ENCODE data around the gene SLC43A1. TPM values are rescaled to one million over a fixed set of nuclear protein-coding genes. Genes with fewer than 3 reads are reported as not detected.

The SLC43A1 gene
- total and polyA plus RNA-seq, 2 of the 4 experiments (the other 2 are of a cell fraction), result 10.0 to 17.0 TPM

- WGBS, 2 experiments (ENCODE audit: extremely low coverage in 2 of 2, insufficient read length in 1 of 2), result 90% methylated on average over 1 of the region's 6 CpGs; no CpG with 5 or more reads in 1 of the 2 experiments
- peaks cover 37% of the 10 kb centered on the region for H3K36me3 ChIP-seq (ENCODE audit: control insufficient read depth, insufficient read depth, low read length)
- peaks cover 5% of the 10 kb centered on the region; the same call in 1 of the 2 replicates for H3K27me3 ChIP-seq (ENCODE audit: control insufficient read depth, insufficient read depth, low read length)
- dilution Hi-C loops (cut with HindIII; ENCODE audit: low sequenced_read_pairs, unreplicated experiment), result no loop called here
- no peaks in the 10 kb centered on the region for H3K4me1 ChIP-seq (ENCODE audit: control insufficient read depth, insufficient read depth, low read length)
- H2AK5ac ChIP-seq (ENCODE audit: low read depth, low read length), result no peak overlapping the region
- no peak overlapping the region for H3K56ac ChIP-seq (ENCODE audit: extremely low read depth, insufficient read depth, low read length)
- TF ChIP-seq RAD21 (IDR thresholded peaks at IDR 0.05; ENCODE audit: low read length) (no peak), MAFK (IDR thresholded peaks at IDR 0.05; ENCODE audit: low read depth, low read length) (no peak), CHD1 (IDR thresholded peaks at IDR 0.05; ENCODE audit: low read depth, low read length) (no peak), CEBPB (IDR thresholded peaks at IDR 0.05; ENCODE audit: low read depth, low read length) (no peak), CTCF (conservative IDR thresholded peaks at IDR 0.05; ENCODE audit: low read depth, low read length) (no peak), MXI1 (IDR thresholded peaks at IDR 0.05; ENCODE audit: borderline replicate concordance, low read depth, low read length) (no peak), RCOR1 (IDR thresholded peaks at IDR 0.05; ENCODE audit: insufficient replicate concordance, low read length) (no peak), RFX5 (IDR thresholded peaks at IDR 0.05; ENCODE audit: low read depth, low read length) (no peak), ELK1 (IDR thresholded peaks at IDR 0.05; ENCODE audit: borderline replicate concordance, low read depth, low read length) (no peak), BHLHE40 (IDR thresholded peaks at IDR 0.05; ENCODE audit: low read depth, low read length) (no peak)
- BruUV-seq (replicated peaks), result no TSS peak
- no peak overlapping the region for H3K23ac ChIP-seq (ENCODE audit: low read depth, low read length)
- H2BK120ac ChIP-seq (ENCODE audit: low read depth, low read length), result no peak overlapping the region
- no peak overlapping the region for H3K4ac ChIP-seq (ENCODE audit: low read depth, low read length)
- H2AK9ac ChIP-seq (replicated peaks; ENCODE audit: low read depth, low read length, poor library complexity), result no peak overlapping the region
- no peak overlapping the region for H2BK15ac ChIP-seq (ENCODE audit: low read depth, low read length)
- H3K14ac ChIP-seq (replicated peaks; ENCODE audit: low read depth, low read length), result no peak overlapping the region
- in situ Hi-C loops (cut with MboI; ENCODE audit: low sequenced_read_pairs), result loop anchor here (25.0 kb wide), 1 partner anchor 1024 kb away; the partner anchor contains the start of gene OR5B21
- ATAC-seq (ENCODE audit: low read depth) (no peak), DNase-seq (no peak)
- H3K27ac ChIP-seq (ENCODE audit: insufficient read depth, low read length), result no peak overlapping the region
- H3K18ac ChIP-seq (ENCODE audit: low read depth, low read length), result no peak overlapping the region
- H4K5ac ChIP-seq (ENCODE audit: low read depth, low read length), result no peak overlapping the region
- H4K20me1 ChIP-seq (ENCODE audit: insufficient read depth, low read length), result no peaks in the 10 kb centered on the region; the same call in 1 of the 2 replicates
- no peaks in the 10 kb centered on the region for H3K9me3 ChIP-seq (ENCODE audit: control insufficient read depth, insufficient read depth, low read length)
- H2BK5ac ChIP-seq (ENCODE audit: low read depth, low read length, poor library complexity, severe bottlenecking), result no peak overlapping the region
- intact Hi-C loops (cut with micrococcal nuclease), result no loop called here
- no peak overlapping the region for H3K4me2 ChIP-seq (ENCODE audit: low read depth, low read length)
- no peak overlapping the region for H4K91ac ChIP-seq (ENCODE audit: insufficient read depth, low read depth, low read length)
- CTCF ChIA-PET, result no interaction called here
- no peak overlapping the region for H3K9ac ChIP-seq (ENCODE audit: low read depth, low read length)
- POLR2A ChIA-PET (ENCODE audit: unreplicated experiment), result no interaction called here
- no peak overlapping the region for H4K8ac ChIP-seq (ENCODE audit: low read depth in 2 of 2, low read length in 2 of 2)
- H2BK20ac ChIP-seq (ENCODE audit: low read depth, low read length), result no peak overlapping the region
- no peaks in the 10 kb centered on the region; the same call in 1 of the 2 replicates for H3K9me1 ChIP-seq (ENCODE audit: insufficient read depth, low read length)
- H2AFZ ChIP-seq (replicated peaks; ENCODE audit: low read length, poor library complexity), result no peak overlapping the region
- H3K79me1 ChIP-seq (ENCODE audit: low read depth in 1 of 2, low read length in 2 of 2), result no peaks in the 10 kb centered on the region
- no peak overlapping the region for H3K4me3 ChIP-seq (ENCODE audit: insufficient read depth, low read depth, low read length)
These were observed 27.4 kb downstream of the SLC43A1 start for GRCh38 chr11:57487920-57488659.
